SU-DHL-6 (cell line): ENCODE results near the gene SLC8A1.

Source experiments
- EZH2phosphoT487 ChIP-seq: fragments of 200-600 bp; sonication (generic), shearing (Covaris generic); conservative IDR thresholded peaks from 2 replicates; pipeline ENCODE4 v1.6.1; 2018; ENCODE audit warnings: mild to moderate bottlenecking, antibody characterized with exemption, low read length, moderate library complexity, mixed read lengths
- TF ChIP-seq, protein P1 (sequence below): fragments of 200-600 bp; sonication (generic); IDR thresholded peaks from one replicate; pipeline ENCODE4 v1.5.1; 2017; ENCODE audit warnings: antibody characterized with exemption, mild to moderate bottlenecking, low read length, moderate library complexity; ENCODE audit not compliant: insufficient read depth, poor library complexity, severe bottlenecking

GRCh38 chr2:40324656-40325055 lies 127.2 kb downstream of the SLC8A1 start:
- no peak for TF ChIP-seq EZH2phosphoT487
- TF ChIP-seq, protein P1, sequence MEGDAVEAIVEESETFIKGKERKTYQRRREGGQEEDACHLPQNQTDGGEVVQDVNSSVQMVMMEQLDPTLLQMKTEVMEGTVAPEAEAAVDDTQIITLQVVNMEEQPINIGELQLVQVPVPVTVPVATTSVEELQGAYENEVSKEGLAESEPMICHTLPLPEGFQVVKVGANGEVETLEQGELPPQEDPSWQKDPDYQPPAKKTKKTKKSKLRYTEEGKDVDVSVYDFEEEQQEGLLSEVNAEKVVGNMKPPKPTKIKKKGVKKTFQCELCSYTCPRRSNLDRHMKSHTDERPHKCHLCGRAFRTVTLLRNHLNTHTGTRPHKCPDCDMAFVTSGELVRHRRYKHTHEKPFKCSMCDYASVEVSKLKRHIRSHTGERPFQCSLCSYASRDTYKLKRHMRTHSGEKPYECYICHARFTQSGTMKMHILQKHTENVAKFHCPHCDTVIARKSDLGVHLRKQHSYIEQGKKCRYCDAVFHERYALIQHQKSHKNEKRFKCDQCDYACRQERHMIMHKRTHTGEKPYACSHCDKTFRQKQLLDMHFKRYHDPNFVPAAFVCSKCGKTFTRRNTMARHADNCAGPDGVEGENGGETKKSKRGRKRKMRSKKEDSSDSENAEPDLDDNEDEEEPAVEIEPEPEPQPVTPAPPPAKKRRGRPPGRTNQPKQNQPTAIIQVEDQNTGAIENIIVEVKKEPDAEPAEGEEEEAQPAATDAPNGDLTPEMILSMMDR: no peak
